GM13977 (cell line): ENCODE results near the gene RIMS1.

Experiments
- DNase-seq: peaks from one replicate; pipeline ENCODE4 v3.0.0; 2012; ENCODE audit warnings: low spot score
- CTCF ChIP-seq: IDR thresholded peaks from 2 replicates; pipeline ENCODE4 v1.5.1; 2012; ENCODE audit warnings: mild to moderate bottlenecking, control low read depth; ENCODE audit not compliant: insufficient read depth; ENCODE audit errors: extremely low read depth, missing control alignments
- in situ Hi-C: fragments of 300-500 bp; cut with MboI; formaldehyde crosslinking; loops from one replicate; pipeline ENCODE4 v1.12.0; 2022; ENCODE audit warnings: low sequenced_read_pairs, low pct_unique_long_range_greater_than_20kb, mixed read lengths, inconsistent platforms; ENCODE audit not compliant: unreplicated experiment

The RIMS1 gene

GRCh38 chr6:72037006-72037405 is 150.7 kb downstream of the RIMS1 start:
- no peak for TF ChIP-seq CTCF
- in situ Hi-C loops: no loop called here
- DNase-seq: no peak

GRCh38 chr6:72040111-72040510 is 153.8 kb downstream of the RIMS1 start:
- no peak for DNase-seq
- no peak for TF ChIP-seq CTCF

GRCh38 chr6:72042088-72042487 is 155.7 kb downstream of the RIMS1 start:
- TF ChIP-seq CTCF: peak; percentile 17
- DNase-seq: no peak
- in situ Hi-C loops: no loop called here

More at GRCh38 chr6:72040111-72040510, 153.8 kb downstream of the RIMS1 start:
- in situ Hi-C loops: no loop called here

GRCh38 chr6:72048080-72048479 is 161.7 kb downstream of the RIMS1 start:
- DNase-seq: no peak
- in situ Hi-C loops: no loop called here
- no peak for TF ChIP-seq CTCF

- TF ChIP-seq CTCF: no peak
- DNase-seq: no peak
- in situ Hi-C loops: no loop called here
Measured at GRCh38 chr6:72049376-72049775, 163.0 kb downstream of the RIMS1 start.

GRCh38 chr6:72061286-72061685 is 174.9 kb downstream of the RIMS1 start:
- DNase-seq: no peak
- TF ChIP-seq CTCF: no peak
- in situ Hi-C loops: no loop called here
